ENCODE measurements around the gene UXT. TPM values are rescaled to one million over a fixed set of nuclear protein-coding genes. Genes with fewer than 3 reads are reported as not detected.

Gene UXT
- total and polyA plus RNA-seq, 3 donors from 2014 or later, result 63.8 to 79.9 (median 72.0) TPM

GRCh38 chrX:47659421-47659726, 394 bp upstream of the UXT start:
- peak overlapping the region; percentile 57 to 74 for H3K4me3 ChIP-seq
- intact Hi-C loops (cut with DNase I; ENCODE audit: low total_unique reads), result no loop called here
- TF ChIP-seq, protein P1, sequence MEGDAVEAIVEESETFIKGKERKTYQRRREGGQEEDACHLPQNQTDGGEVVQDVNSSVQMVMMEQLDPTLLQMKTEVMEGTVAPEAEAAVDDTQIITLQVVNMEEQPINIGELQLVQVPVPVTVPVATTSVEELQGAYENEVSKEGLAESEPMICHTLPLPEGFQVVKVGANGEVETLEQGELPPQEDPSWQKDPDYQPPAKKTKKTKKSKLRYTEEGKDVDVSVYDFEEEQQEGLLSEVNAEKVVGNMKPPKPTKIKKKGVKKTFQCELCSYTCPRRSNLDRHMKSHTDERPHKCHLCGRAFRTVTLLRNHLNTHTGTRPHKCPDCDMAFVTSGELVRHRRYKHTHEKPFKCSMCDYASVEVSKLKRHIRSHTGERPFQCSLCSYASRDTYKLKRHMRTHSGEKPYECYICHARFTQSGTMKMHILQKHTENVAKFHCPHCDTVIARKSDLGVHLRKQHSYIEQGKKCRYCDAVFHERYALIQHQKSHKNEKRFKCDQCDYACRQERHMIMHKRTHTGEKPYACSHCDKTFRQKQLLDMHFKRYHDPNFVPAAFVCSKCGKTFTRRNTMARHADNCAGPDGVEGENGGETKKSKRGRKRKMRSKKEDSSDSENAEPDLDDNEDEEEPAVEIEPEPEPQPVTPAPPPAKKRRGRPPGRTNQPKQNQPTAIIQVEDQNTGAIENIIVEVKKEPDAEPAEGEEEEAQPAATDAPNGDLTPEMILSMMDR (IDR thresholded peaks at IDR 0.05), result no peak
- no peak for TF ChIP-seq POLR2A (IDR thresholded peaks at IDR 0.05)

DNA sequence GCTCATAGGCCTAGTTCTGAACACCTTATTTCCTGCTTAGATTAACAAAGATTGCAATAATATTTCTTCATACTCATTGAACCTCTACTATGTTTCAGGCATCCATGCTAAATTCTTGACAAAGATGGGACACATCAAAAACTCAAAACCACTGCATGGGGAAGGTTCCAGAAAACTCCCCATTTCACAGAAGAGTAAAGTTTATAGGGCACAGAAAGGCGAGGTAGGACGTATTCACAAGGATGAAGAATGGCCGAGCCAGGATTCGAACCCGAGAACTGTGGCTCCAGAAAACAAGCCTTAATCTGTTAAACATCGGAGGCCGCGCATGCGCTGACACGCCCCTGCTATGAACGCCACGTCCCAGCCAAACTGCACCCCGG, 688 bp downstream of the UXT start:
- Histone ChIP-seq H3K4me1 (no peaks in the 10 kb centered on the region), H3K9me3 (no peaks in the 10 kb centered on the region), H3K27ac (peak overlapping the region; percentile 86 to 92), H3K27me3 (no peaks in the 10 kb centered on the region), H3K36me3 (ENCODE audit: low read depth, missing control alignments) (no peaks in the 10 kb centered on the region), H3K4me3 (peak overlapping the region; percentile 57 to 74)
- intact Hi-C loops (cut with DNase I; ENCODE audit: low total_unique reads), result no loop called here
- 0 to 2% methylated on average over 8 to 13 of the region's 13 CpGs for WGBS, 2 donors
- DNase-seq, result no peak
- no peak for TF ChIP-seq POLR2A (IDR thresholded peaks at IDR 0.05)
- TF ChIP-seq, protein P1 (IDR thresholded peaks at IDR 0.05), result no peak

More at GRCh38 chrX:47659421-47659726, 394 bp upstream of the UXT start:
- H3K27ac ChIP-seq, result peak overlapping the region; percentile 86 to 92
- H3K4me1 ChIP-seq, result no peaks in the 10 kb centered on the region
- DNase-seq, result no peak
- 17 to 21% methylated on average over 4 to 8 of the region's 8 CpGs for WGBS, 2 donors
- H3K9me3 ChIP-seq, result no peaks in the 10 kb centered on the region
- H3K27me3 ChIP-seq, result no peaks in the 10 kb centered on the region
- no peaks in the 10 kb centered on the region for H3K36me3 ChIP-seq (ENCODE audit: low read depth, missing control alignments)

GRCh38 chrX:47651043-47651905, 7.7 kb downstream of the UXT start:
- TF ChIP-seq POLR2A (IDR thresholded peaks at IDR 0.05), result no peak
- TF ChIP-seq, protein P1 (IDR thresholded peaks at IDR 0.05), result no peak
- peaks cover 3% of the 10 kb centered on the region for H3K4me1 ChIP-seq
- H3K27ac ChIP-seq, result peak overlapping the region; percentile 52 to 80
- 10 to 16% methylated on average over 13 to 19 of the region's 19 CpGs for WGBS, 2 donors
- no peaks in the 10 kb centered on the region for H3K36me3 ChIP-seq (ENCODE audit: low read depth, missing control alignments)
- intact Hi-C loops (cut with DNase I; ENCODE audit: low total_unique reads), result no loop called here
- H3K27me3 ChIP-seq, result no peaks in the 10 kb centered on the region
- H3K9me3 ChIP-seq, result no peaks in the 10 kb centered on the region
- no peak for DNase-seq
- H3K4me3 ChIP-seq, result peak overlapping the region; percentile 15 to 77

DNA sequence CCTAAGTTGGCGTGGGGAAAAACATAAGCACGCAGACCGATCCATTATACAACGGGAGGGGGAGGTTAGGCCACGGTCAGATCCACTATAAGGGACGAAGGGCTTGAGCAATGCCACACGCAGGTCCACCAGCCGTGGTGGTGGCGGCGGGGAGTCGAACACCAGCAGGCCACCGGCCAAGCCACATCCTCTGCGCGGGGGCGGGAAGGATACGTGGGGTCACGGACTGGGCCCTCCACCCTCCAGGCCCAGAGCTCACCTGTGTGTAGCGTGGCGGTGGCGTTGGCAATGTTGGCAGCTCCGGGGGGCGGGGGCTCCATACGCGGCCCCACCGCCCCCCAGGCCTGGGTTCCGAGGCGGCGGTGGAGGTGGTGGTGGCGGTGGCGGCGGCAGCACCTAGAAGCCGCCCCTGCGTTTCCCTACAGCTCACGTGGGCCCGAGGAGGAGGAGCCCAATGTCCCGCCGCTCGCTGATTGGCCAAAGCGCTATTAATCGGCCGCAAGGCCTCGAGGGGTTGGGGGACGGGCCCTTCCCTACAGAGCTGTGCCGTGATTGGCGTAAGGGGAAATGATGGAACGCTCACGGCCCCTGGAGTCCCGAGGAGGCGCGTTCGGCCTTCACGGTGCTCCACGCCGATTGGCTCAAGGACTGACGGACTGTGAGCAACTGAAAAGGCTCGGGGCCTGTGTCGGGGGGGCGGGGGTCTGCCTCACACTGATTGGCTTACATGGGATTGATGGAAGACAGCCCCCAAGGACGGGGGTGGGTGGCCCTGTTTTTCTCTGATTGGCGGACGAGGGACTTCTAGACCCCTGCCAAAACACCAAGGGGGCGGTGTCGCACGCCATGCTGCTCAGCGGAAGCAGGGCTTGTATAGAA, 8.6 kb downstream of the UXT start, which contains the start of gene ELK1:
ELK1 (minus strand) TSS at position 400 of the 879 bp plus-strand sequence. CDS start 9,122 bp downstream, outside the sequence.
- H3K9me3 ChIP-seq, result no peaks in the 10 kb centered on the region
- DNase-seq, result peak; percentile 98
- no peaks in the 10 kb centered on the region for H3K27me3 ChIP-seq
- TF ChIP-seq, protein P1 (IDR thresholded peaks at IDR 0.05), result no peak
- TF ChIP-seq POLR2A (IDR thresholded peaks at IDR 0.05), result no peak
- peaks cover 3% of the 10 kb centered on the region for H3K4me1 ChIP-seq
- 0 to 1% methylated on average over 5 to 34 of the region's 65 CpGs for WGBS, 2 donors
- H3K36me3 ChIP-seq (ENCODE audit: low read depth, missing control alignments), result no peaks in the 10 kb centered on the region
- H3K27ac ChIP-seq, result peak within 1 kb of the TSS; percentile 85 to 93
- intact Hi-C loops (cut with DNase I; ENCODE audit: low total_unique reads), result no loop called here
- peak within 1 kb of the TSS; percentile 66 to 77 for H3K4me3 ChIP-seq

All from testis (tissue), 3 donors.